Activated T-cell treated with anti-CD3 and anti-CD28 coated beads, Interleukin-2, amount 50 U/mL, for 48 hours (primary cell): Measurements from ENCODE around the gene ZNF622.
A peak's percentile ranks its signal among the peaks of the same experiment; 100 is the strongest.
"Not testable (repeated sequence)": the region's sequence is repeated elsewhere in the genome, so short reads cannot be mapped to it uniquely, and the experiment has no call there.

Experiments used
- DNase-seq, 2 experiments: peaks; one replicate each; pipeline ENCODE4 v3.0.0-alpha.2; 2020

The ZNF622 gene

DNA sequence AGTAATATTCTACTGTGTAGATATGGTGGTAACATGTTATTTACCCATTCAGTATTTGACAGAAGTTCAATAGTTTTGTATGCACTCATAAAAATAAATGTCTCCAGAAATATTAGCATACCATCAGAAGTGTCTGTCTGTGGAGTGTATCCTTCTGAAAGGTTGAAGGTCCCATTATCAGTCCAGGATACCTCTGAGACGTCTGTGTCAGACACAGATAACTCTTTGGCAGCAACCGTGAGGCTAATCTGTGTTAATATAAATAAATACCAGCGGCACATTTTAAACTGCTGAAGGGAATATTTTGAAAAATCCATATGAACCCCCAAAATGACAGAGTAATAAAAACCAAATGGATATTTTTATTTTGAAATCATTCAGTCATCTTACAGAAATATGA, 11.9 kb upstream of the ZNF622 start:
- DNase-seq = no peak

DNA sequence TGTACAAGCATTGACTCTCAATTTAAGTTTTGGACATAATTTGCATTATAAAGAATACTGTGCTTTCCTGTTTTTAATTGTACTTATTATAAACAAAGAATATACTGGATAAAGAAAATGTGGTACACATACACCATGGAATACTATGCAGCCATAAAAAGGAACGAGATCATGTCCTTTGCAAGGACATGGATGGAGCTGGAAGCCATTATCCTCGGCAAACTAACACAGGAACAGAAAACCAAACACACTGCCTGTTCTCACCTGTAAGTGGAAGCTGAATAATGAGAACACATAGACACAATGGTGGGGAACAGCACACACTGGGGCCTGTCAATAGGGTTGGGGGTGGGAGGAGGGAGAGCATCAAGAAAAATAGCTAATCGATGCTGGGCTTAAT, 10.8 kb upstream of the ZNF622 start:
- DNase-seq = not testable (repeated sequence)

DNA sequence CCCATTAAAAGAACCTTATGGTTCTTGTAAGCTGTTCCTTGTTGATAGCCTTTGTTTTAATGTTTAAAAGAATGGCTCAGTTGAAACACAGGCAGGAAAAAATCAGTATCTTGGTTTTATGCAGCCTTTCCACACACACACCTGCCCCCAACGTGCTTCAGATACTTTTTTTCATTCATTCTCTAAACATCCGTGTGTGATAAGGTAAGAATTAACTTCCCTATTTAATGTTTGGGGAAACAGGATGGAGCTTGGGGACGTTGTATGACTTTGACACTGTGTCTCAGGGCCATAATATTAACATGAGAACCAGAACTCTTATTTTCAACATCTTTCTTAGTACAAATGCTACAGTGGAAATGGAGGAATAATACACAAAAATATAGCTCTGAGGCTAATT, 5.8 kb upstream of the ZNF622 start:
- DNase-seq = no peak

DNA sequence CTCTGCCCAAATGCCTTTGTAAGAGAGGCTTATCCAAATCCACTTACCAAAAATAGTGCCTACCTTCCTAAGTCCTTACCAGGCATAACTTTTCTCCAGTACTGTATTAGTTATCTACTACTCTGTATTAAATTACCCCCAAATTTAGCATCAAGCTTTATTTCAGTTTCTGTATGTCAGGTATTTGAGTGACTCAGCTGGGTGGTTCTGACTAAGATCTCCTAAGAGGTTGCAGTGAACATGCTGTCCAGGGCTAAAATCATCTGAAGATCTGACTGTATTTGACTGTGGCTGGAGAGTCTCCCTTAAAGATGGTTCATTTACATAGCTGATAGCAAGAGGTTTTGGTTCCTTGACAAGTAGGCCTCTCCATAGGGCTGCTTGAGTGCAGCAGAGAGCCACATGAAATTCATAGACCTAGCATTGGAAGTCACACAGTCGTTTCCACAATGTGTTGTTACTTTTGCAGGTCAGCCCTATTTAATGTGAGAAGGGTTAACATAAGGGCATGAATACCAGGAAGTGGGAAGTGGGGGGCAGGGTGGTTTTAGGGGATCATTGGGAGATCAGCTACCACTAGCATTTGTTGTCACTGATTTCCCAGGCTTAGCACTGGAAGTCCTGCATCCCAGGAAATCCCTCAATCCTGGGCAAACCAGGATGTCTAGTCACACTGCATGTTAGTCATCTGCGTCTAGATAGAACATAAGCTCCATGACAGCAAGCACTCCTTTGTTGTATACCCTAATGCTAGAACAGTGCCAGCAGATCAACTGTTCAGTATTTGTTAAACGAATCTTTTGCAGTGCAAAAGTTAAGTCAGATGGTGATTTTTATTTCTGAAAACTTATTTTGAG, 2.0 kb upstream of the ZNF622 start:
- DNase-seq = peak in 1 of 2 experiments; percentile 31

DNA sequence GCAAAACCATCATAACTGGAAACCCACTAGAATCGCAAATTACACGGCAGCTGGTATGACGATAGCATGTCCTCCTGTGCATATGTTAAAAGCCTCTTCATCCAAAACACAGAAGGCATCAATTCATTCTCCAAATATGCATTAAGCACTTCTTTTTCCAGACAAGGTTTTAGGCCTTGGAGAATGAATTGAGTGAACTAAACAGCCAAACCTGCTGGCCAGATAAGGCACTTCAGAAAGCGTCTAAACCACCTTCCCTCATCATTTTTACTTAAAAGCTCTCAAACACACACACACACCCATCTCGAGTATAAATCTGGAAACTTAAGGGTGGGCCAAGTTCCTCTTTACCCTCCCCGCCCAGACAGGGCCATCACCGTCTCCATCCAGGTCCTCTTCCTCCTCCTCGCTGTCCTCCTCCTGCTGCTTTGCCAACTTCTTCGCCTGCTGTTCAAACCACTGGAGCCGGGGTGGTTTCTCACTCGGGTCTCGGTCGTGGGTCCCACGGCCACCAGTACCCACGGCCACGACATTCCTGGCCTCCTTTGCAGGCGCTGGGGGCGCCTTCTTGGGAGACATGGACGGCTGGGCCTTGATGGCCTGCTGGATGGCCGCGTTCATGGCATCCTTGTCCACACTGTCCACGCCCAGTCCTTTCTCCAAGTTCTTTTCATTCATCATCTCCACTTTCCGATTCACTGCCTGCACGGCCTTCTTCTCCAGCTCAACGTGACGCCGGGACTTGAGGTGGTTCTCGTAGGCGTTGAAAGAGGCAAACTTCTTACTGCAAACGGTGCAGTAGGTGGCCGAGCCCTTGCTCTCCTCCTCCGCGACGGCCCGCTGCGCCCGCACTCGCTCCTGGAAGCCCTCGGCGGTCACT, 696 bp downstream of the ZNF622 start:
- DNase-seq = no peak

DNA sequence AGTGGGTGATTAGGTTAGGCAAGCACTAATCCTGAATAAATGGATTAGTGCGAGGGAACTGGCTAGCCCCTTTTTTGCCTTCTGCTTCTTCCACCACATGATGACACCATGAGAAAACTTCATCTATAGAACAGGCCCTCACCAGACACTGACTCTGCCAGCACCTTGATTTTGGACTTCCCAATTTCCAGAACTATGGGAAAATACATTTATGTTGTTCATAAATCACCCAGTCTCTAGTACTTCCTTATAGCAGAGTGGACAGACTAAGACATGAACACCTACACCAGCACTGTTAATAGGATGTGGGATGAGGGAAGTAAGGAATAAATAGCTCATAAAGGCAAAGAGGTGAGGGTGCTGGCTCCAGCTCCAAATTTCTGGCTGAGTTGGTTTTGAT, 1.4 kb downstream of the ZNF622 start:
- no peak for DNase-seq

DNA sequence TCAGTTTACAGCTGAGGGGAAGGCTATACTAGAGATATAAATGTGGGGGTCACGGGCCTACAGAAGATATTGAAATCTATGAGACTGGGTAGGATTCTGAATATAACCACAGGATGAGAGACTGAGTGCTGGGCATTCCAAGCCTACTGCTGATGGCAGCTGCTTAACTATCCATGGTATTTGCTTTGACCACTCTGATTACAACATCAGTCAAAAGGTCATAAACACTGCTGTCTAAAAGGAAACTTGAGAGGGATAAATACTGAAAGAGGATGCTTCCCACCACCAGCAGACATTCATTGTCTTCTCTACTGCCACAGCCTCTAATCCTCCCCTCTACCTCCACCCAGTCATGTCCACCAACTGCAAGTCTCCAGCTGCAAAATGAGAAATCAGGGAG, 3.8 kb downstream of the ZNF622 start:
- DNase-seq = no peak

DNA sequence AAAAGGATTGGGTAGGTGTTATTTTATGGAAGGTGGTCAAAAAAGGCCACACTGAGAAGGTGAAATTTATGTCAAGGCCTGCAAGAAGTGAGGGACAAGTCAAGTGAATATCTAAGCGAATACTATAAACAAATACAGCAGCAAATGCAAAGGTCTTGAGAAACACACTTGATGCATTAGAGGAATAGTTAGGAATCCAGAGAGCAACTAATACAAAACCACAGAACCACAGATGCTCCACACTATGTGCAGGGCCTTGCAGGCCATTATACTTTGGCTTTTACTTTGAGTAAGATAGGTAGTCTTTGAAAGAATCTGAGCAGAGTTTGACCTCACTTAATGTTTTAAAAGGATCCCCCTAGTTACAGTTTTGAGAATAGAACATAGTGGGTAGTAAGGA, 4.6 kb downstream of the ZNF622 start:
- DNase-seq = no peak

DNA sequence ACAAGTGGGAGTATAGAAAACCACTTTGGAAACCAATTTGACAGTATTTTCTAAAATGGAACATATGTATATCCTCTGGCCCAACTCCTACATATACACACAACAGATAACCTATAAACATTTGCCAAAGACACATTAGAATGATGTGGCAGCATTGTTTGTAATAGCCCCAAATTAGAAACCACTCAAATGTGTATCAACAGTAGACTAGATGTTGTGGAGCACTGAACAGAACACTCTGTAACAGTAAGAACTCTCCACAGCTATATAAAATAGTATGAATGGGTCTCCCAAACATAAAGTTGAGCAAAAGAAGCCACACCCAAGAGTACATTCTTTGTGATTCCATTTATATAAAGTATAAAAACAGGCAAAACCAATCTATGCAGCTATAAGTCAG, 6.1 kb downstream of the ZNF622 start:
- DNase-seq = no peak

DNA sequence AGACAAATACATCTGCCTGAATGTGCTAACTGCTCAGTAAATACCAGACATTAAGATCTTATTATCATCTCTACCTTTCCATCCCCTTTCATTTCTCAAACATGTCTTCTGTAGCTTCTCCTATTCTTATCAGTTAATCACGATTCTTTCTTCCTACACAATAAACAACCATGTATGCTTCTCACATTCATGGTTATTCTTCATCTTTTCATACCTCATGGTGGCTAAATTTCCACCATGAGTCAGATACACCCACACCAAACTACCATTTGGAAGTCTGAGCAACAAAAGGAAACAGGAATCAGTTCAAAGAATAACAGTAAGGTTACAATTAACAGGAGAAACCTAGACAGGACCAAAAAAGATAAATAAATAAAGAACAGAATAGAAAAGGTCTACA, 7.7 kb downstream of the ZNF622 start:
- DNase-seq = no peak

DNA sequence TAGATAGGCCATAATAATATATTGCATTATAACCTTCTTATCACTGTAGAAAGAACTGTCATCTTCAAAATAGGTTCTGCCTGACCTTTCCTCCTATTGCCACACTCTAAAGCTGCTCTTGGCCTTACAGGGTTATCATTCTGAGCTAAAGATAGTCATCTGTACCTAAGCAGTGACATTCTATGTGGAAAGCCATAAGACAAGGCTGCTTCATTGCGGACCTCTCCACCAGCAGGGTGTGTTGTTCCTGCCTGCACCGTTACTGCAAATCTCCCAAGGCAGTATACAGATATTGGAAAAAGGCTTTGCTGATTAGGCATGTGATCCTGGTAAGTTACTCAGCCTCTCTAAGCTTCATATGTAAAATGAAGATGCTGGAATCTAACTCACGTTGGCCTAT, 8.1 kb downstream of the ZNF622 start:
- no peak for DNase-seq

DNA sequence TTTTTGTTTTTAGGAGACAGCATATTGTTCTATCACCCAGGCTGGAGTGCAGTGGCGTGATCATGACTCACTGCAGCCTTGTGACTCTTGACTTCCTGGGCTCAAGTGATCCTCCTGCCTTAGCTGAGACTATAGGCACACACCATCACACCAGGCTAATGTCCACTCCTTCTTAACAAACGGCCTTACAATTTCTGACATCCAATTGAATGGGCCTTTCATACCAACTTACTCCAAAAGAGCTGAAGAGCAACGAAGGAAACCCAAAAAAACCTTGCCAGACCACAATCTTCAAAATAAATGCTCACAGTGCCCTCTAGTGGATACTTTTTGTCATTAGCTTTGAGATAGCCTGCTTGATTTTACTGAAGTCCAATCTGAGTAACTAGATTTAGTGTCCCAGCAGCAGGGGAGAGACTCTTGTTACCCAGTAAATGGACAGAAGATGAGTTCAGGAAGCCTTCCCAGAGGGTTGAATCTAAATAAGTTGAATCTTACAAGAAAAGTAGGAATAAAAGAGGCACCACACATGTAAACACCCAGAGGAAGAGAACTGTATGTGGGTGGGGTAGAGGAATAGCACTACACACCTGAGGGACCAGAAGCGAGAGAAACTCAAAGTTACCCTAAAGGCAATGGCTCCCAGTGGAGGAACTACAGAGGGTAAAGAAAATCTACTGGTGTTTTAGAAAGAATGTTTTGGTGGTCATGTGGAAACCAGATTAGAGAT, 9.3 kb downstream of the ZNF622 start:
- peak; percentile 44 to 54 for DNase-seq

DNA sequence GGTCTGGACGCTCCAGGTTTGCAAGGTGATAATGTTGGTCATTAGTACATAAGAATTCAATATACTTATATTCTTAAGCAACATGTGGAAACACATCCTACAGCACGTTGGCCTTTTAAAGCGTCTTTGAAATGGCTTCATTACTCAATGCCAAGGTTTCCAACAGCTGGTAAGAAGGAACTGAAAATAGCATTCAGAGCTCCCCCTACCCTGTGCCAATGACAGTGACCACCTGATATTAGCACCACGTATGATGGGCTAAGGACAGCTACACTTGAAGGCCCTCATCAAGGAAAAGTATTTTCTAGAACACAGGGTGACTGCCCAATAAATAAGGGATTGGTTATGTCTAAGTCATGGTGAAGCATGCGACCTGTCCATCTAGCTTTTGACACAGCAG, 9.9 kb downstream of the ZNF622 start:
- no peak for DNase-seq

DNA sequence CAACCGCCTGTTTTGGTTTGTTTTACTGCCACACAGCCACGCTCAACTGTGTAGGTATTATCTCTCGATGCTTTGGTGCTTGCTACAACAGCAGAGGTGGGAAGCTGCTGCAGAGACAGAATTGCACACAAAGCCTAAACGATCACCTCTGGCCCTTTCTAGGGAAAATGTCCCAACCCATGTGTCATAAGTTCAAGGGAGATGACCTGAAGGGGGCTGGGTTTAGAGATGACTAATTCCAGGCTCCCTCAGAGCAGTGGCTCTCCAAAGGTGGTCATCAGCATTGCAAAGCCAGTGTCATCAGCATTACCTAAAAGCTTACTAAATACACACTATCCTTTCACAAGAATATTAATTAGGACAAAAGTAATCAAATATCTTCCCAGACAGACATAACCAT, 10.9 kb downstream of the ZNF622 start:
- no peak for DNase-seq

DNA sequence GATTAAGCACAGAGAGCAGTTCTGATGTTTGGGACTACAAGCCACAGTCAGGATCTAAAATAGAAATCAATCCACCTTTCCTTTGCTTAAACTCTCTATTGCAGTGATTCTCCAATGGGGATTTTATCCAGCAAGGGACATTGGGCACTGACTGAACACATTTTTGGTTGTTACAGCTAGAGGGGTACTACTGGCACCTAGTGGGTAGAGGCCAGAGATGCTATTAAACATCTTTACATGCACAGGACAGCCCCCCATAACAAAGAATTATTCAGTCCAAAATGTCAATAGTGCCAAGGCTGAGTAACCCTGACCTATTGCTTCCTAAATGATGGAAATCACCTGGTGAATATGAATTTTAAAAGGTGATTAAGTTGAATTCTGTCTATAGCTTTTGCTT, 12.0 kb downstream of the ZNF622 start:
- no peak for DNase-seq

DNA sequence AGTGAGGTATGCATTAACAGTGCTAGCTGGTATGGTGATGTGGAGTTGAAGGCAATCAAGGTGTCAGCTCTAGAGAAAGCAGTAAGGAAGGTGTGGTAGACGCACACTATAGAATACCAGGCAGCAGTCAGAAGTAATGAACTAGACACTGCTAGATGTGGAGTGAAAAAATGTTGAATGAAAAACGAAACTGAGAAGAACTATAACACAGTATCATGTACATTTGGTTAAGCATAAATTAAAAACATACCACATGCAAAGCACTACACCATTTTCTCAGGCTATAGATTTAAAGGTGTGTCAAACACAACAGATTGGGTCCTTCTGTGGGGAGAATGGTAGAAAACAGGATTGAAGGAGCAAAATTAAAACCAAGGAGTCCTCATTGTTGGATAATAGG, 15.4 kb downstream of the ZNF622 start:
- no peak for DNase-seq

DNA sequence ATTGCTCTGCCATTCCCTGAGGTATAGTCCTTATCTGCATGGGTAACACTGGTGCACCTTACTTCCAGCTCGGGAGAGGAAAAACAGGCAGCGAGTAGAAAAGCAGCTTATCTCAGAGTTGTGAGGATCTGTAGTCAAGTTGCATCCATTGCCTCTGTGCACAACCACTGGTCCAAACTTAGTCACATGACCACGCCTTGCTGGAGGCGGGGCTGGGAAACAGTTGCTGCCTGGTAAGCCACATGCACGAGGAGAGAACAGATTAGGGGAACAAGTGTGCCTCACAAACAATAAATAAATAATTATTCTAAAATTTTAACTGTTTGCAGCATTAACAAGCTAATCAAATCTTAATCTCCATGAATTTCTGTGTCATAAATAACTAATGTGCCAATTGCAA, 18.6 kb downstream of the ZNF622 start:
- DNase-seq = no peak

DNA sequence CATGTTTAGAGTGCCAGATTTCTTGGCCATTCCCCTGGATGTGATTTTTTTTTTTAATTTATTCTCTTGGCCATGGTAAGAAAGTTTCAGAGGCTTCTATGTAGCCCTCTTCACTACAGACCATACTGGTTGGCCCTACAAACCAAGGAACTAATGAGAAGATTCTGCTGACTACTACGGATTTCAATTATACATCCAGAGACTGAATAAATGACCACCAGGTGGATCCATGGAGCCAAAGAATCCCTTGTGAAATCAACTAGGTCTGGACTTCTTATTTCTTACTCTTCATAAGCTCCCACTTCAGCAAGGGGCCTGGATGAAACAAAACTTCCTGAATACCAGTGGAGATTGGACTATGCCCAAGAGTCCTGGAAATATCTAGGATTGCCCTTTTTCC, 27.6 kb downstream of the ZNF622 start:
- DNase-seq = no peak

DNA sequence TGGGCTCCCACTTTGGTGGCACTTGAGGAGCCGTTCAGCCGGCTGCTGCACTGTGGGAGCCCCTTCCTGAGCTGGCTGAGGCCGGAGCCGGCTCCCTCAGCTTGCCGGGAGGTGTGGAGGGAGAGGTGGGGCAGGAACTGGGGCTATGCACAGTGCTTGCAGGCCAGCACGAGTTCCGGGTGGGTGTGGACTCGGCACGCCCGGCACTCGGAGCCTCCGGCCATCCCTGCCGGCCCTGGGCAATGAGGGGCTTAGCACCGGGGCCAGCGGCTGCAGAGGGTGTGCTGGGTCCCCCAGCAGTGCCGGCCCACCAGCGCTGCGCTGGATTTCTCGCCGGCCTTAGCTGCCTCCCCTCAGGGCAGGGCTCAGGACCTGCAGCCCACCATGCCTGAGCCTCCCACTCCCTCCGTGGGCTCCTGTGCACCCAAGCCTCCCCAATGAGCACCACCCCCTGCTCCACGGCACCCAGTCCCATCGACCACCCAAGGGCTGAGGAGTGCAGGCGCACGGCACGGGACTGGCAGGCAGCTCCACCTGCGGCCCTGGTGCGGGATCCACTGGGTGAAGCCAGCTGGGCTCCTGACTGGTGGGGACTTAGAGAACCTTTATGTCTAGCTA, 29.4 kb downstream of the ZNF622 start:
- not testable (repeated sequence) for DNase-seq

DNA sequence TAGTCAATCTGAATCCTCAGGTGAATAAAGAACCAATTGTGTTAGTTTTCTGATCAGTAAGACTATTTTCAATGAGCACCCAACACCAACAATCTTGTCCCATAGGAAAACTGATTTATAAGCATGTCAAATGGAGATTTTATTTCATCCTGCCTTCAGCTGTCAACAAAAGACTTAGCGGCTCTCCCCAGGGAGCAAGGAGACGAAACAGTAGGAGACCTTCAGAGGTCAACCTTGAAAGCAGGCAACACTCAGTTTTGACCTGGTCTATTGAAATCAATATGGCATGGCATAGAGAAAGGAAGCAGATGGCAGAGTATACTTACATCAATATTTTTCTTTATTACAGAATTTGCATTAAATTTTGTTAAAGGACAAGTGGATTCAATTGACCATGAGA, 34.1 kb downstream of the ZNF622 start:
- DNase-seq = no peak

DNA sequence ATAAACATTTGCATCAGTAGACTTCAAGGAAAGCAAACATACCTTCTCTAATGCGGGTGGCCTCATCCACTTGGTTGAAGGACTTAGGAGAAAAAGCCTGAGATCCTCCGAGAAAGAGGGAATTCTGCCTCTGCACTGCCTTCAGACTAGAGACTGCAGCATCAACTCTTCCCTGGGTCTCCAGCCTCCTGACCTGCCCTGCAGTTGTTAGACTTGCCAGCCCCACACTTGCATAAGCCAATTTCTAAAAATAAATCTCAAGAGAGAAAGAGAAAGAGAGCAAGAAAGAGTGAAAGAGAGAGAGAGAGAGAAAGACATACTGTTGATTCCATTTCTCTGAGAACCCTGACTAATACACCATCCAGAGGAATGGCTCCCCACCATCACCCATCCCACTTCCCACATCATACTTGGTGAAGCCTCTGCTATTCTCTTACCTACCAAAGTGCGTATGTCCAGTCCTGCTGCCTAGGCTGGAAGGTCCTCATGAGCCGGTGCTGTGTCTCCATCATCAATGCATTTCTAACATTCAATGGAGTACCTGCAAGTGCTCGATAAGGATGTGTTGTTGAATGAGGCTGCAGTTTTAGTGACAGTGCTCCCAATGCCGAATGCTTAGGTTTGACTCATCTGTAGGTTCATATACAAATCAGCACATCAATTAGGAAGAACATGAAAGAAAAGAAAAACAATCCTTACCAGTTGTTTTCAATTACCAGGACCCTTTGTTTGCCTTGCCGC, 35.1 kb downstream of the ZNF622 start:
- DNase-seq = no peak

DNA sequence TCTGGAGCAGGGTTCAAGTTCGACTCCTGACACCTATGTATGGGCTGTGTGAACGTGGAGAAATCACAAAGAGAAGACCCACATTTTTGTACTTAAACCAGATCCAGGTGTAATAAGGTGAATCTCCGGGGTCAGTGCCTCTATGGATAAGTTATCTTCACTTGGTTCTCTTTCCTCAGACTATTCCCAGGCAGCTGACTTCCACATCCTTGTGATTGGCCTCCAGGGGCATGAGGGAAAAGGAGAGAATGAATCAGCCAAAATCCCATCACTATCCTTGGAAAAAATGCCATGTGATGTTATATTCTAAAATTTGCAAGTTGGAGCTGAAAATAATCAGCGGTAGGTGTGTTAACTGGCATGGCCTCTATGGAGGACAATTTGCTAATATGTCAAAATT, 37.2 kb downstream of the ZNF622 start:
- no peak for DNase-seq
